Esophagus squamous epithelium (tissue), 5 donors: ENCODE measurements around the gene GALNT6. TPM values are rescaled to one million over a fixed set of nuclear protein-coding genes. Genes with fewer than 3 reads are reported as not detected.

Experiments
- DNase-seq: peaks from one replicate; lab custom pipeline; 2025; lab: John Stamatoyannopoulos, UW
- H3K27ac ChIP-seq, 4 donors: fragments of 200-600 bp; sonication (generic); one replicate each; pipeline ENCODE4 v1.5.1; 2016 to 2019; ENCODE audit warnings: mild to moderate bottlenecking in 1 of 4
- H3K27me3 ChIP-seq, 4 donors: fragments of 200-600 bp; sonication (generic); 1 replicate in 3 of 4; 2 replicates in 1 of 4; pipeline versions ENCODE4 v1.5.1 to v1.6.0; 2017 to 2021; ENCODE audit warnings: antibody characterized with exemption in 1 of 4
- H3K36me3 ChIP-seq, 3 donors: fragments of 200-600 bp; sonication (generic); one replicate each; pipeline ENCODE4 v1.5.1; 2016 to 2019
- H3K4me1 ChIP-seq, 3 donors: fragments of 200-600 bp; sonication (generic); one replicate each; pipeline ENCODE4 v1.5.1; 2017 to 2019
- H3K4me3 ChIP-seq, 4 donors: fragments of 200-600 bp; sonication (generic); 1 replicate in 3 of 4; 2 replicates in 1 of 4; pipeline ENCODE4 v1.5.1; 2016 to 2019; ENCODE audit warnings: mild to moderate bottlenecking in 2 of 4, moderate library complexity in 1 of 4
- H3K9me3 ChIP-seq, 3 donors: fragments of 200-600 bp; sonication (generic); one replicate each; pipeline ENCODE4 v1.5.1; 2016 to 2019
- CTCF ChIP-seq, 6 experiments: fragments of 450-650 bp in 4 of 6; fragments of 200-600 bp in 2 of 6; sonication (generic) in 2 of 6; IDR thresholded peaks; one replicate each; pipeline ENCODE4 v1.5.1; 2016 to 2019; ENCODE audit warnings: antibody characterized with exemption in 6 of 6, mild to moderate bottlenecking in 4 of 6, moderate library complexity in 4 of 6
- POLR2A ChIP-seq, 4 donors: fragments of 450-650 bp; IDR thresholded peaks; one replicate each; pipeline ENCODE4 v1.6.1; 2017; ENCODE audit warnings: antibody characterized with exemption in 4 of 4, mild to moderate bottlenecking in 4 of 4, moderate library complexity in 3 of 4
- WGBS, 2 donors: methylation state at CpG; one replicate each; pipeline ENCODE4 v1.1.5; 2018; 5-methylcytosine and 5-hydroxymethylcytosine counted together
- intact Hi-C: fragments of 100-400 bp; cut with DNase I; formaldehyde crosslinking; loops from one replicate; pipeline ENCODE4 v1.15.0; 2022
- total RNA-seq, 4 donors: library from RNA; depleted of rRNA; stranded (reverse); fragments of >200 nt; gene quantifications; one replicate each; pipeline ENCODE4 v1.1.0, GENCODE V29; 2016
- donor health status: DM: yes; HTN: yes; CAD: no.

The GALNT6 gene
- total RNA-seq, 4 donors from 2014 or later = 1.7 to 26.7 (median 10.2) TPM

- TF ChIP-seq CTCF (IDR thresholded peaks at IDR 0.05) (no peak), POLR2A (IDR thresholded peaks at IDR 0.05) (no peak)
- H3K9me3 ChIP-seq = no peaks in the 10 kb centered on the region
- H3K36me3 ChIP-seq = no peaks in the 10 kb centered on the region
- intact Hi-C loops = no loop called here
- H3K4me3 ChIP-seq = no peak overlapping the region
- DNase-seq = no peak
- H3K4me1 ChIP-seq = no peaks in the 10 kb centered on the region
- no peak overlapping the region for H3K27ac ChIP-seq
- H3K27me3 ChIP-seq = peaks cover 0 to 22% (median 0%) of the 10 kb centered on the region in 4 donors
- WGBS, 2 donors = 69 to 74% methylated on average over 4 of the region's 6 CpGs
These were observed 12.0 kb upstream of the GALNT6 start for GRCh38 chr12:51403159-51403558.

GRCh38 chr12:51401900-51402299 lies 10.7 kb upstream of the GALNT6 start:
- WGBS, 2 donors = 0% methylated on average over 1 of the region's 1 CpG

GRCh38 chr12:51401486-51401885 lies 10.3 kb upstream of the GALNT6 start:
- no peak overlapping the region for H3K4me3 ChIP-seq
- DNase-seq = no peak
- H3K27me3 ChIP-seq = peaks cover 0 to 22% (median 0%) of the 10 kb centered on the region in 4 donors
- intact Hi-C loops = no loop called here
- TF ChIP-seq POLR2A (IDR thresholded peaks at IDR 0.05) (no peak), CTCF (IDR thresholded peaks at IDR 0.05) (no peak)
- no peak overlapping the region for H3K27ac ChIP-seq
- 50 to 56% methylated on average over 2 to 9 of the region's 13 CpGs for WGBS, 2 donors
- no peaks in the 10 kb centered on the region for H3K4me1 ChIP-seq
- H3K9me3 ChIP-seq = no peaks in the 10 kb centered on the region
- no peaks in the 10 kb centered on the region for H3K36me3 ChIP-seq

More at GRCh38 chr12:51401900-51402299, 10.7 kb upstream of the GALNT6 start:
- H3K36me3 ChIP-seq = no peaks in the 10 kb centered on the region
- H3K27me3 ChIP-seq = peaks cover 0 to 22% (median 0%) of the 10 kb centered on the region in 4 donors
- TF ChIP-seq CTCF (IDR thresholded peaks at IDR 0.05) (no peak), POLR2A (IDR thresholded peaks at IDR 0.05) (no peak)
- no peak overlapping the region for H3K27ac ChIP-seq
- no peaks in the 10 kb centered on the region for H3K4me1 ChIP-seq
- DNase-seq = no peak
- H3K4me3 ChIP-seq = no peak overlapping the region
- intact Hi-C loops = no loop called here
- H3K9me3 ChIP-seq = no peaks in the 10 kb centered on the region

- intact Hi-C loops = no loop called here
- WGBS, 2 donors = 69 to 73% methylated on average over 14 of the region's 14 CpGs
These were observed 9.8 kb upstream of the GALNT6 start for GRCh38 chr12:51401020-51401419.

GRCh38 chr12:51399891-51400290 lies 8.7 kb upstream of the GALNT6 start:
- H3K27me3 ChIP-seq = peaks cover 0 to 28% (median 0%) of the 10 kb centered on the region in 4 donors
- intact Hi-C loops = no loop called here
- TF ChIP-seq POLR2A (IDR thresholded peaks at IDR 0.05) = no peak
- TF ChIP-seq CTCF (IDR thresholded peaks at IDR 0.05) = no peak
- no peak overlapping the region for H3K4me3 ChIP-seq
- DNase-seq = no peak
- 67 to 73% methylated on average over 4 of the region's 4 CpGs for WGBS, 2 donors
- H3K4me1 ChIP-seq = no peaks in the 10 kb centered on the region
- no peak overlapping the region for H3K27ac ChIP-seq
- no peaks in the 10 kb centered on the region for H3K9me3 ChIP-seq
- no peaks in the 10 kb centered on the region for H3K36me3 ChIP-seq

More at GRCh38 chr12:51401020-51401419, 9.8 kb upstream of the GALNT6 start:
- TF ChIP-seq CTCF (IDR thresholded peaks at IDR 0.05) (no peak), POLR2A (IDR thresholded peaks at IDR 0.05) (no peak)
- H3K36me3 ChIP-seq = no peaks in the 10 kb centered on the region
- H3K4me3 ChIP-seq = no peak overlapping the region
- peaks cover 0 to 22% (median 0%) of the 10 kb centered on the region in 4 donors for H3K27me3 ChIP-seq
- H3K9me3 ChIP-seq = no peaks in the 10 kb centered on the region
- no peaks in the 10 kb centered on the region for H3K4me1 ChIP-seq
- H3K27ac ChIP-seq = no peak overlapping the region
- no peak for DNase-seq
